Activated naive CD8-positive, alpha-beta T cell treated with anti-CD3 and anti-CD28 coated beads, Interleukin-2, amount 10 ng/mL, durations not matched to agents 7 days and 5 days (primary cell): ENCODE data around the gene VPS16. TPM values are rescaled to one million over a fixed set of nuclear protein-coding genes. Genes with fewer than 3 reads are reported as not detected.

Source experiments
- ATAC-seq: fragments of 150-1000 bp; cut with Tn5 transposase; one replicate; pipeline ENCODE4 v1.10.0; 2021; ENCODE audit warnings: low read depth, moderate library complexity
- POLR2A ChIA-PET: fragments of 350-600 bp; sonication (Branson Sonifier 250); formaldehyde crosslinking; loops from one replicate; lab custom pipeline; 2021; ENCODE audit warnings: antibody characterized with exemption; lab: Charles Lee
- DNase-seq: peaks from one replicate; pipeline ENCODE4 v3.0.0; 2021
- H3K27ac Mint-ChIP-seq: one replicate; pipeline ENCODE4 v1.8.0; 2022; ENCODE audit warnings: mild to moderate bottlenecking, mixed read lengths
- H3K27me3 Mint-ChIP-seq: one replicate; pipeline ENCODE4 v1.8.0; 2022; ENCODE audit warnings: mild to moderate bottlenecking, moderate library complexity, mixed read lengths
- H3K36me3 Mint-ChIP-seq: one replicate; pipeline ENCODE4 v1.8.0; 2021; ENCODE audit warnings: mild to moderate bottlenecking, mixed read lengths
- H3K4me1 Mint-ChIP-seq: one replicate; pipeline ENCODE4 v1.8.0; 2021; ENCODE audit warnings: mixed read lengths
- H3K4me3 Mint-ChIP-seq: one replicate; pipeline ENCODE4 v1.8.0; 2022; ENCODE audit warnings: mild to moderate bottlenecking, moderate library complexity, mixed read lengths
- H3K9me3 Mint-ChIP-seq: one replicate; pipeline ENCODE4 v1.8.0; 2021; ENCODE audit warnings: mixed read lengths
- total RNA-seq, 2 experiments: library from RNA; stranded (reverse); gene quantifications; one replicate each; pipeline ENCODE4 v1.2.3, GENCODE V29; 2021

The VPS16 gene
- total RNA-seq, 2 experiments from 2014 or later = 54.6 to 56.7 TPM

- no peak overlapping the region for H3K27ac Mint-ChIP-seq
- ATAC-seq = no peak
- POLR2A ChIA-PET = no interaction called here
Observed at GRCh38 chr20:2914160-2914559, 73.6 kb downstream of the VPS16 start.

More at GRCh38 chr20:2914160-2914559, 73.6 kb downstream of the VPS16 start:
- Mint-ChIP-seq H3K4me3 (no peak overlapping the region), H3K27me3 (no peaks in the 10 kb centered on the region), H3K36me3 (peaks cover 18% of the 10 kb centered on the region), H3K4me1 (peaks cover 8% of the 10 kb centered on the region), H3K9me3 (peaks cover 1% of the 10 kb centered on the region)
- DNase-seq = no peak

Other genes with a start within 250 kb of the VPS16 start
- gene NOP56, start 188.1 kb upstream of the VPS16 start, total RNA-seq = 100 to 1,000 TPM; 322 to 330 TPM
- 10 to 100 TPM; 95.8 to 96.7 TPM for gene IDH3B, start 176.5 kb upstream of the VPS16 start, total RNA-seq
- 1 to 10 TPM in 1 of 2 experiments, under 1 TPM in 1; 0.99 to 2.4 TPM for gene EBF4, start 148.0 kb upstream of the VPS16 start, total RNA-seq
- gene CPXM1, start 40.1 kb upstream of the VPS16 start, total RNA-seq = under 1 TPM; 0.25 to 0.31 TPM
- gene C20orf141, start 25.8 kb upstream of the VPS16 start, total RNA-seq = not detected
- gene TMEM239, start 24.4 kb upstream of the VPS16 start, total RNA-seq = not detected
- 10 to 100 TPM; 39.9 to 43.3 TPM for gene PCED1A, start 90 bp upstream of the VPS16 start, total RNA-seq
- gene PTPRA, start 32.7 kb downstream of the VPS16 start, total RNA-seq = 10 to 100 TPM; 68.1 to 68.8 TPM
- gene GNRH2, start 202.9 kb downstream of the VPS16 start, total RNA-seq = 1 to 10 TPM in 1 of 2 experiments, under 1 TPM in 1; 0.85 to 1.6 TPM
- 10 to 100 TPM; 30.4 to 32.6 TPM for gene MRPS26, start 205.3 kb downstream of the VPS16 start, total RNA-seq
- under 1 TPM; 0.68 to 0.89 TPM for gene OXT, start 230.9 kb downstream of the VPS16 start, total RNA-seq
- not detected for gene AVP, start 244.0 kb downstream of the VPS16 start, total RNA-seq